ENCODE data around the gene KRI1. TPM values are rescaled to one million over a fixed set of nuclear protein-coding genes. Genes with fewer than 3 reads are reported as not detected.

The KRI1 gene
- total and polyA plus RNA-seq, 4 donors: 4.6 to 14.1 (median 7.0) TPM

DNA sequence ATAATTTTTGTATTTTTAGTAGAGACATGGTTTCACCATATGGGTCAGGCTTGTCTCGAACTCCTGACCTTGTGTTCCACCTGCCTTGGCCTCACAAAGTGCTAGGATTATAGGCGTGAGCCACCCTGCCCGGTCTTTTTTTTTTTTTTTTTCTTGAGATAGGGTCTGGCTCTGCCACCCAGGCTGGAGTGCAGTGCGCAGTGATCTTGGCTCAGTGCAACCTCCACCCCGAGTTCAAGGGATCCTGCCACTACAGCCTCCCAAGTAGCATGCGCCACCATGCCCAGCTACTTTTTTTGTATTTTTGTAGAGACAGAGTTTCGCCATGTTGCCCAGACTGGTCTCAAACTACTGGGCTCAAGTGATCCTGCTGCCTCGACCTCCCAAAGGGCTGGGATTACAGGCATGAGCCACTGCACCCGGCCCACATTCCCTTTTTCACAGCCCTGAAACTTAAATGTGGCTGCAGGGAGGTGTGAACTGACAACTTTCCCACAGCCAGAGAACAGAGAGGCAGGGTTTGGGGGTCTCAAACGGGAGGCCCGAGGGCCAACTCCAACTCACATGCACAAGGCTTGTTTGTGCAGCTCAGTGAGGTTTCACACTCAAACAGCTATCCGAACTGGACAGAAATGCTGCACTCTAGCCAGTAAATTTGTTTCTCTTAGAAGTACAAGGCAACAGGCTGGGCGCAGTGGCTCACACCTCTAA, 44.2 kb downstream of the KRI1 start:
- Histone ChIP-seq H3K27me3 (ENCODE audit: control insufficient read depth in 4 of 4, insufficient read depth in 4 of 4, low read length in 3 of 4) (peaks cover 0 to 7% (median 1%) of the 10 kb centered on the region in 4 donors), H3K9ac (ENCODE audit: low read depth in 1 of 2, low read length in 2 of 2) (no peak overlapping the region), H3K9me3 (ENCODE audit: control insufficient read depth in 4 of 4, low read length in 3 of 4) (no peaks in the 10 kb centered on the region), H3K36me3 (ENCODE audit: control insufficient read depth in 4 of 4, insufficient read depth in 3 of 4, low read depth in 1 of 4, low read length in 3 of 4) (no peaks in the 10 kb centered on the region), H3K27ac (ENCODE audit: low read depth in 1 of 2, low read length in 2 of 2) (no peak overlapping the region), H3K4me3 (ENCODE audit: low read depth in 1 of 3, low read length in 3 of 3) (no peak overlapping the region), H3K4me1 (ENCODE audit: control insufficient read depth in 4 of 4, insufficient read depth in 4 of 4, low read length in 3 of 4) (peaks cover 2 to 20% (median 11%) of the 10 kb centered on the region in 4 donors)
- no peak for TF ChIP-seq TAF1 (conservative IDR thresholded peaks at IDR 0.05)
- TF ChIP-seq, protein P1, sequence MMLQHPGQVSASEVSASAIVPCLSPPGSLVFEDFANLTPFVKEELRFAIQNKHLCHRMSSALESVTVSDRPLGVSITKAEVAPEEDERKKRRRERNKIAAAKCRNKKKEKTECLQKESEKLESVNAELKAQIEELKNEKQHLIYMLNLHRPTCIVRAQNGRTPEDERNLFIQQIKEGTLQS (IDR thresholded peaks at IDR 0.05): no peak
- no peak for DNase-seq (ENCODE audit: low spot score)
- 78% methylated on average over 13 of the region's 13 CpGs for WGBS

DNA sequence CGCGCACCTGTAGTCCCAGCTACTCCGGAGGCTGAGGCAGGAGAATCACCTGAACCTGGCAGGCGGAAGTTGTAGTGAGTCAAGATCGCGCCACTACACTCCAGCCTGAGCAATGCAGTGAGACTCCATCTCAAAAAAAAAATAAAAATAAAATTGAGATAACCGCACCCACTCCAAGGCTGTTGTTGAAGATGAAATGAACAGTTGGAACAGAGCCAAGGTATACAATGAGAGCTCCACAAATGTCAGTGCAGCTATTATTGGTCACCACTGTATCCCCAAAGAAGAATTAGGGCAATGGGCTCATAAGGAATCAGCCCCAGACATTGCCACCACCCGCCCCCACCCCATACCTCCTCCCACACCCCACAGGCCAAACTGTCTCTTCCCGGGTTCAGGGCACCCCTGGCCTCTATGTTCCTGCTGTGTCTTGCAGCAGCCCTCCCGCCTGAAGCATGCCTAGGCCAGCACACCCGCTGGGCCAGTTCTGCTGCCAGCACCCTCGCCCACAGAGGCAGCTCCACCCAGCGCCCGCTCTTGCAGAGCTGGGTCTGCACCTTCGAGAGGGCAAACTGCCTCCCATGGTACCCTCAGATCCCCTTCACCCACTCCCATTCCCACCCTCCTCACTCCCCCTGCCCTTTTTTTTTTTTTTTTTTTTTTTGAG, 45.0 kb downstream of the KRI1 start:
- no peak overlapping the region for H3K4me3 ChIP-seq (ENCODE audit: low read depth in 1 of 3, low read length in 3 of 3)
- H3K9ac ChIP-seq (ENCODE audit: low read depth in 1 of 2, low read length in 2 of 2): no peak overlapping the region
- TF ChIP-seq HNF4G (IDR thresholded peaks at IDR 0.05): no peak
- no peak for TF ChIP-seq FOXA1 (IDR thresholded peaks at IDR 0.05)
- TF ChIP-seq, protein P2, sequence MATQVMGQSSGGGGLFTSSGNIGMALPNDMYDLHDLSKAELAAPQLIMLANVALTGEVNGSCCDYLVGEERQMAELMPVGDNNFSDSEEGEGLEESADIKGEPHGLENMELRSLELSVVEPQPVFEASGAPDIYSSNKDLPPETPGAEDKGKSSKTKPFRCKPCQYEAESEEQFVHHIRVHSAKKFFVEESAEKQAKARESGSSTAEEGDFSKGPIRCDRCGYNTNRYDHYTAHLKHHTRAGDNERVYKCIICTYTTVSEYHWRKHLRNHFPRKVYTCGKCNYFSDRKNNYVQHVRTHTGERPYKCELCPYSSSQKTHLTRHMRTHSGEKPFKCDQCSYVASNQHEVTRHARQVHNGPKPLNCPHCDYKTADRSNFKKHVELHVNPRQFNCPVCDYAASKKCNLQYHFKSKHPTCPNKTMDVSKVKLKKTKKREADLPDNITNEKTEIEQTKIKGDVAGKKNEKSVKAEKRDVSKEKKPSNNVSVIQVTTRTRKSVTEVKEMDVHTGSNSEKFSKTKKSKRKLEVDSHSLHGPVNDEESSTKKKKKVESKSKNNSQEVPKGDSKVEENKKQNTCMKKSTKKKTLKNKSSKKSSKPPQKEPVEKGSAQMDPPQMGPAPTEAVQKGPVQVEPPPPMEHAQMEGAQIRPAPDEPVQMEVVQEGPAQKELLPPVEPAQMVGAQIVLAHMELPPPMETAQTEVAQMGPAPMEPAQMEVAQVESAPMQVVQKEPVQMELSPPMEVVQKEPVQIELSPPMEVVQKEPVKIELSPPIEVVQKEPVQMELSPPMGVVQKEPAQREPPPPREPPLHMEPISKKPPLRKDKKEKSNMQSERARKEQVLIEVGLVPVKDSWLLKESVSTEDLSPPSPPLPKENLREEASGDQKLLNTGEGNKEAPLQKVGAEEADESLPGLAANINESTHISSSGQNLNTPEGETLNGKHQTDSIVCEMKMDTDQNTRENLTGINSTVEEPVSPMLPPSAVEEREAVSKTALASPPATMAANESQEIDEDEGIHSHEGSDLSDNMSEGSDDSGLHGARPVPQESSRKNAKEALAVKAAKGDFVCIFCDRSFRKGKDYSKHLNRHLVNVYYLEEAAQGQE (IDR thresholded peaks at IDR 0.05): no peak
- TF ChIP-seq, protein P3, sequence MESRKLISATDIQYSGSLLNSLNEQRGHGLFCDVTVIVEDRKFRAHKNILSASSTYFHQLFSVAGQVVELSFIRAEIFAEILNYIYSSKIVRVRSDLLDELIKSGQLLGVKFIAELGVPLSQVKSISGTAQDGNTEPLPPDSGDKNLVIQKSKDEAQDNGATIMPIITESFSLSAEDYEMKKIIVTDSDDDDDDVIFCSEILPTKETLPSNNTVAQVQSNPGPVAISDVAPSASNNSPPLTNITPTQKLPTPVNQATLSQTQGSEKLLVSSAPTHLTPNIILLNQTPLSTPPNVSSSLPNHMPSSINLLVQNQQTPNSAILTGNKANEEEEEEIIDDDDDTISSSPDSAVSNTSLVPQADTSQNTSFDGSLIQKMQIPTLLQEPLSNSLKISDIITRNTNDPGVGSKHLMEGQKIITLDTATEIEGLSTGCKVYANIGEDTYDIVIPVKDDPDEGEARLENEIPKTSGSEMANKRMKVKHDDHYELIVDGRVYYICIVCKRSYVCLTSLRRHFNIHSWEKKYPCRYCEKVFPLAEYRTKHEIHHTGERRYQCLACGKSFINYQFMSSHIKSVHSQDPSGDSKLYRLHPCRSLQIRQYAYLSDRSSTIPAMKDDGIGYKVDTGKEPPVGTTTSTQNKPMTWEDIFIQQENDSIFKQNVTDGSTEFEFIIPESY (IDR thresholded peaks at IDR 0.05): no peak
- no peak for TF ChIP-seq HNF4A (conservative IDR thresholded peaks at IDR 0.05)
- TF ChIP-seq FOXA2 (IDR thresholded peaks at IDR 0.05): no peak
- TF ChIP-seq, protein P1 (IDR thresholded peaks at IDR 0.05): no peak
- TF ChIP-seq EGR1 (IDR thresholded peaks at IDR 0.05; ENCODE audit: low read depth in 2 of 2): no peak
- no peak for TF ChIP-seq YY1 (IDR thresholded peaks at IDR 0.05)
- TF ChIP-seq, protein P4, sequence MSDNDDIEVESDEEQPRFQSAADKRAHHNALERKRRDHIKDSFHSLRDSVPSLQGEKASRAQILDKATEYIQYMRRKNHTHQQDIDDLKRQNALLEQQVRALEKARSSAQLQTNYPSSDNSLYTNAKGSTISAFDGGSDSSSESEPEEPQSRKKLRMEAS (IDR thresholded peaks at IDR 0.05): no peak
- no peak for TF ChIP-seq RAD21 (IDR thresholded peaks at IDR 0.05)
- TF ChIP-seq GABPA (IDR thresholded peaks at IDR 0.05 in 1 of 2, conservative IDR thresholded peaks at IDR 0.05 in 1 of 2): no peak
- no peak for TF ChIP-seq JUND (IDR thresholded peaks at IDR 0.05)
- no peaks in the 10 kb centered on the region for H3K36me3 ChIP-seq (ENCODE audit: control insufficient read depth in 4 of 4, insufficient read depth in 3 of 4, low read depth in 1 of 4, low read length in 3 of 4)
- peaks cover 2 to 20% (median 11%) of the 10 kb centered on the region in 4 donors for H3K4me1 ChIP-seq (ENCODE audit: control insufficient read depth in 4 of 4, insufficient read depth in 4 of 4, low read length in 3 of 4)
- H3K27me3 ChIP-seq (ENCODE audit: control insufficient read depth in 4 of 4, insufficient read depth in 4 of 4, low read length in 3 of 4): peaks cover 0 to 11% (median 1%) of the 10 kb centered on the region in 4 donors
- 85% methylated on average over 15 of the region's 15 CpGs for WGBS
- no peak for DNase-seq (ENCODE audit: low spot score)
- H3K9me3 ChIP-seq (ENCODE audit: control insufficient read depth in 4 of 4, low read length in 3 of 4): no peaks in the 10 kb centered on the region
- H3K27ac ChIP-seq (ENCODE audit: low read depth in 1 of 2, low read length in 2 of 2): no peak overlapping the region
